Myocyte (in vitro differentiated cells): Measurements from ENCODE around the gene MTG1. TPM values are rescaled to one million over a fixed set of nuclear protein-coding genes. Genes with fewer than 3 reads are reported as not detected.
"Not testable (repeated sequence)": the region's sequence is repeated elsewhere in the genome, so short reads cannot be mapped to it uniquely, and the experiment has no call there.

Experiments used
- DNase-seq: peaks from one replicate; pipeline ENCODE4 v3.0.0-alpha.2; 2012; ENCODE audit warnings: low read depth
- total RNA-seq: library from RNA; depleted of rRNA; stranded (reverse); fragments of >200 nt; gene quantifications from 2 replicates; pipeline ENCODE4 v1.2.3, GENCODE V29; 2014

Gene MTG1
- total RNA-seq, 1 donor from 2014 or later = 24.8 TPM

- no peak for DNase-seq
These were observed 35.6 kb upstream of the MTG1 start for GRCh38 chr10:133358162-133358924.

GRCh38 chr10:133358925-133359310, 35.0 kb upstream of the MTG1 start:
- no peak for DNase-seq

- DNase-seq = no peak
These were observed 34.4 kb upstream of the MTG1 start for GRCh38 chr10:133359554-133359971.

GRCh38 chr10:133359972-133360610, 33.9 kb upstream of the MTG1 start:
- DNase-seq = no peak

GRCh38 chr10:133361227-133361626, 32.7 kb upstream of the MTG1 start:
- DNase-seq = no peak

- no peak for DNase-seq
These were observed 32.0 kb upstream of the MTG1 start for GRCh38 chr10:133361773-133362441.

GRCh38 chr10:133362846-133363245, 31.1 kb upstream of the MTG1 start:
- DNase-seq = no peak

GRCh38 chr10:133364645-133365431, 29.1 kb upstream of the MTG1 start:
- DNase-seq = no peak

- no peak for DNase-seq
These were observed 28.4 kb upstream of the MTG1 start for GRCh38 chr10:133365461-133366129.

- DNase-seq = no peak
These were observed 27.9 kb upstream of the MTG1 start for GRCh38 chr10:133366130-133366478.

- DNase-seq = no peak
These were observed 27.2 kb upstream of the MTG1 start for GRCh38 chr10:133366751-133367150.

- DNase-seq = not testable (repeated sequence)
These were observed 26.5 kb upstream of the MTG1 start for GRCh38 chr10:133367461-133367860.

- DNase-seq = peak; percentile 63
These were observed 25.8 kb upstream of the MTG1 start for GRCh38 chr10:133368153-133368552.

- DNase-seq = peak; percentile 91
These were observed 23.7 kb upstream of the MTG1 start for GRCh38 chr10:133370030-133370786.

- DNase-seq = no peak
These were observed 21.4 kb upstream of the MTG1 start for GRCh38 chr10:133372507-133372906.

GRCh38 chr10:133373174-133374090, 20.5 kb upstream of the MTG1 start, which contains the start of gene ECHS1:
Gene ECHS1 (minus strand): TSS chr10:133373354. CDS start chr10:133373333, 21 bp downstream.
- DNase-seq = peak; percentile 95

- no peak for DNase-seq
These were observed 18.4 kb upstream of the MTG1 start for GRCh38 chr10:133375357-133376115.

GRCh38 chr10:133376183-133376582, 17.8 kb upstream of the MTG1 start:
- DNase-seq = not testable (repeated sequence)
